Uterine smooth muscle cell (primary cell): Measurements from ENCODE around the gene TMED1. TPM values are rescaled to one million over a fixed set of nuclear protein-coding genes. Genes with fewer than 3 reads are reported as not detected.

Experiments used
- total RNA-seq: library from RNA; depleted of rRNA; stranded (reverse); fragments of >200 nt; gene quantifications from 2 replicates; pipeline ENCODE4 v1.2.3, GENCODE V29; 2014

The TMED1 gene
- 52.7 and 57.5 TPM in 2 replicates for total RNA-seq

GRCh38 chr19:10835754-10836478 is at the start of gene TMED1:
TMED1 (minus strand) TSS chr19:10836212; CDS start chr19:10836191, 21 bp downstream.

GRCh38 chr19:10870955-10871603 is 35.1 kb upstream of the TMED1 start, which contains the start of gene CARM1:
CARM1 (plus strand) TSS chr19:10871553; CDS start chr19:10871703, 150 bp downstream.

GRCh38 chr19:10848230-10848856 is 12.3 kb upstream of the TMED1 start, which contains the start of gene C19orf38:
C19orf38 (plus strand) TSS chr19:10848415; CDS start chr19:10848509, 94 bp downstream.

Other genes with a start within 250 kb of the TMED1 start
- 0.77 and 0.87 TPM in 2 replicates for gene AP1M2, start 248.9 kb downstream of the TMED1 start, total RNA-seq
- gene SLC44A2, start 210.7 kb downstream of the TMED1 start, total RNA-seq: 30.7 and 55.0 TPM in 2 replicates
- 111 and 172 TPM in 2 replicates for gene ILF3, start 181.9 kb downstream of the TMED1 start, total RNA-seq
- gene QTRT1, start 134.8 kb downstream of the TMED1 start, total RNA-seq: 32.9 and 34.4 TPM in 2 replicates
- 92.7 and 108 TPM in 2 replicates for gene DNM2, start 118.1 kb downstream of the TMED1 start, total RNA-seq
- 0.25 TPM in 1 of 2 replicates, not detected in the other for gene C19orf38, start 12.2 kb upstream of the TMED1 start, total RNA-seq
- 28.6 and 33.5 TPM in 2 replicates for gene CARM1, start 35.3 kb upstream of the TMED1 start, total RNA-seq
- gene YIPF2, start 92.4 kb upstream of the TMED1 start, total RNA-seq: 98.9 and 144 TPM in 2 replicates
- 41.1 and 42.7 TPM in 2 replicates for gene TIMM29, start 92.6 kb upstream of the TMED1 start, total RNA-seq
- gene SMARCA4, start 124.8 kb upstream of the TMED1 start, total RNA-seq: 74.0 and 96.8 TPM in 2 replicates